GM18909 (cell line): ENCODE measurements around the gene RALGPS2.

Experiments used
- ATAC-seq: cut with Tn5 transposase; IDR thresholded peaks from one replicate; pipeline ENCODE4 v1.9.1; 2021; ENCODE audit warnings: mild to moderate bottlenecking; ENCODE audit not compliant: unreplicated experiment, poor library complexity

The RALGPS2 gene

DNA sequence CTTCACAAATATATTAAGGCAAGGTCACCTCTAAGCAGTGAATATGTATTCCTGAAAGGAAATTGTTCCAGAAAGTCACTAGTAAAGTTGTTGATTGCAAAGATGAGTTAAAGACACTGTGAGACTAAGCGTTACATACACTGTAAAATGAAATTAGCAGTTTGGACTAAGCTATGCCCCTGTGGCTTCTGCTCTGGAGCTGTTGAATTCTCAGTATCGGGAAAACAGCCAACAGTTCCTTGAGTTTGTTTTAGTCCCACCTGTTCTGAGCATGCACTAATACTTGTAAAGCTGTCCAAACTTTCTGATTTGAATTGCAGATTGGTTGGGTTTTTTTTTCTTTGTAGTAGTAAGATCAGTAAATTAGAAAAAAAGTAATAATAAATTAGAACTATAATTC lies 124.9 kb downstream of the RALGPS2 start:
- no peak for ATAC-seq

DNA sequence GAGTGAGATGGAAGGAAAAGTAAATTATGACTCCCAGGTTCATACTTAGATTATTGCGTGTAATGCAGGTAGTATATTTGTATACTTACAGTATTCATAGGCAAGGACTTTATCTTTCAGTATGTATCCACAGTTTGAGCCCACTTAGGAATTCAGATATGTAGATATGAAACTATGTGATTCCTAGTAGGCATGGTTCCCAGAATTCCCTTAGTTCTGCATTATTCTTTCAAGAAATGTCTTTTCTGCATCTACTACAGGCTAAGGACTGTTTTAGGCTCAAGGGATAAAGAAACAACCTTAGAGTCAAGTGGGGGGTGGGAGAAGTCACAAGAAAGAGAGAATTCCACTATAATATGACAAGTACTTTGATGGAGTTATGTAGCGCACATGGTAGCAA lies 132.1 kb downstream of the RALGPS2 start:
- no peak for ATAC-seq

DNA sequence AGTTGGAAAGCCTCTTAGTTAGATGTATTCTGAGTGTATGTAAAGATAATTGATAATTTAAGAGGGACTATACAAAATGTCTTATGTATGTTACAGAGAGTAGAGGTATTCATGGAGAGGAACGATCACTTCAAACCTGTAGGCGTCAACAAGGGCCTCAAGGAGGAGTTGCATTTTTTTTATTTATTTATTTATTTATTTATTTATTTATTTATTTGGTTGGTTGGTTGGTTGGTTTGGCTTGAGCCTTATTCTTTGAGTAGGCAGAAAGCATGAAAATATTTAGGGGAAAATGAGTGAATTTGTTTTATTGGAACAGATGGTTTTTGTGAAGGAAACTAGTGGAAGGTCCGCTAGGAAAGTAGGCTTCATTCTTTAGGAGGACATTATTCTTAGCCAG lies 137.4 kb downstream of the RALGPS2 start:
- ATAC-seq, result no peak

DNA sequence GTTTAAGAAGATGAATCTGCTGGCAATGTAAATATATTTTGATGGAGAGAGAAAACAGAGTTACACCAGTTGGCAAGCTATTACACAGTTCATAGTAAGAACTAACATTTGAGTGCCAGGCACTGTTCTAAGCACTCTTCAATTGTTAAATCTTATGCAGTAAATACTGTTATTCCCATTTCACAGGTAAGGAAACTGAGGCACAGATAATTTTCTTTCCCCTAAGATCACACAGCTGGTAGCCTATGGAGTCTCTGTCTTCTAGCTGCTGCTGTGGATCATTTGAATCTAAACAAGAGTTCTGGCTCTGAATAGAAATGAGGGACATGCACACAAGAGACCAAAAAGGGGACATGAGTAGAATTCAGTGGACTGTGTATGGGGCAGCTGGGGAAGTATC lies 137.8 kb downstream of the RALGPS2 start:
- ATAC-seq, result no peak

DNA sequence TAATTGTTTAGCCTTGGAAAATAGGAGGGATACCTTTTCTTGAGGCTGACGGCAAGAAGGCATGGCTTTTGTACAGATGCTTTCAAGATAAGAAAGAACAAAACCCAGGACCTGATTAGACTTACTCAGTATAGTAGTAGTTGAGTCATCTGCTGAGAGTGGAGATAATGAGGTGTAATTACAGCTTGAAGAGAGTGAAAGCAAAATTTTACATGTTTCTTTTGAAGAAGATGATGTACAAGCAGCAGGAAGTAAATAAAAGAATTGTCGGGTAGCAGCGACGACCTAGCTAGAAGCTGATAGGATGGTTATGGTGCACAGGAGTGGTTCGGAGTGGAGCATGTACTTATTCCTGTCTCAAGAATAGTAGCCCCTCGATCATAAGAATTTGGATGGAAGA lies 139.3 kb downstream of the RALGPS2 start:
- ATAC-seq, result no peak

DNA sequence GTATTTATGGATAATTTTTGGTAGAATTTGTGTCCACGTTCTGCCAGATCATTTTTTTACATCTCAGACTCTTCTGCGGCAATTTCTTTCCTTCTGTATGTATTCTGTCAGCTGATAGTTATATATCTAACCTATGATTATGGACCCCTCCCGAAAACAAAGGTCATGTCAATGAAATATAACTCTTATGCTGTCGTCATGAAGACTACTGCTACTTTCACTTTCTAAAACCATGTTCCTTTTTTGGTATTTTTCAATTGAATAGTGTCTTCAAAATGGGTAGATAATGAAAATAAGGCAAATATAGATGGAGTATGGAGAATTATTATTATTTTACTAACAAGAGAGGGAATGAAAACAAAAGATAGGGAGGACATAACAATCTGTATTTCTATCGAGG lies 142.6 kb downstream of the RALGPS2 start:
- ATAC-seq, result no peak

DNA sequence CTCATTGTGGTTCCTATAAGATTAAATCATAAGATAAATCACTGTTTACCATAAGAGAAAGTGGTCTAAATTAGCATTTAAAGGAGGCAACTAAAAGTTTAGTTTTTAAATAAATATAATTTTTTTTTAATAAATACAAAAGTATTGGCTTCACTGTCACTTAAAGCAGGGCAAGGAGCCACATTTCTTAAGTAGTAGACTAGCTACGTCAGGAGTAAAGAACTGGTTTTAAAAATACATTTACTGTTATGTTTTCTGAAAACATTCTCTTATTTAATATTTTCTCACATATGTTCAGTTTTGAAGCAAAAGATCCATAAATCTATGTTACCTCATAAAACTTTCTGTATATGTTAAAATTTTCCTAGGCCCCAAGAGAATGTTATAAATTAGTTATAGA lies 143.7 kb downstream of the RALGPS2 start:
- ATAC-seq, result no peak

DNA sequence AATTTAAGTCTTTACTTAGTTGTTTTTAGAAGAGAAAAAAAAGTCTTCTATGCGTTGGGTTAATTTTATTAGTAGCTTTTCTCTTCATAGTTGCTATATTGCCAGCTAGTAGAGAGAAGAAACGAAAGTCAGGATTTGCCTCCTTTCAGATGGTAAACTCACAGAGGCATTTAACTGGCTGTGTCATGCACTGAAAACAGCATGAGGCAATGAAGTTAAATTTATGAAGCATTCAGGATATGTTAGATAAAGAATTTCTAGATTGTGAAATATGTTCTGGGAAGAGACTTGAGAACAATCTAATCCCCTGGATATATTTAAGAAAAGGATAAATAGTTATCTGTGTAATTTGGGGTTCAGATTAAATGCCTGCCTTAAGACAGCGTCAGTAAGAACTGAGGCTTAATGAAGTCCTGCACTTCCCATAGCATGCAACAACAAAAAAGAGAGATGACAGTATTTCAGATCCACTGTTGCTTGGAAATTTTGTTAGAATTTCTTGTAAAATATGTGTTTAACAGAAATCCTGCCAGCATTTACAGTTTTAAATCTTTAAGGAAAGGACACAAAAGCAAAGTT lies 144.2 kb downstream of the RALGPS2 start:
- ATAC-seq, result no peak

DNA sequence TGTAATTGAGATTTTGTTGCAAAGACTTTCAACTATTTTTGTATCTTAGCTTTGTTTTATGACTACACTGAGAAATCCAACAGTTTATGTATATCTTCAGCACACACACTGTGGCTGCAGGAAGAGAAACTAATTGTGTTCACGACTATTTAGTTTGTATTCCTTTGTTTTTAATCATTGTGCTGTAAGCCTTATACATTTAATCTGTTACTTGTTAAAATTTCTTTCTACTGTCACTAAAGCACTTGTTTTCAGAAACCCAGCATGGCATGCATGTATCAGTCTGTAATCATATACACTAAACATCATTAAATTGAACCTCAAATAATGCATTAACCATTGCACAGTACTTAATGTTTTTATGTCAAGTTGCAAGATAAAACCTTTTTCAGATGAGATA lies 145.2 kb downstream of the RALGPS2 start:
- ATAC-seq, result no peak

DNA sequence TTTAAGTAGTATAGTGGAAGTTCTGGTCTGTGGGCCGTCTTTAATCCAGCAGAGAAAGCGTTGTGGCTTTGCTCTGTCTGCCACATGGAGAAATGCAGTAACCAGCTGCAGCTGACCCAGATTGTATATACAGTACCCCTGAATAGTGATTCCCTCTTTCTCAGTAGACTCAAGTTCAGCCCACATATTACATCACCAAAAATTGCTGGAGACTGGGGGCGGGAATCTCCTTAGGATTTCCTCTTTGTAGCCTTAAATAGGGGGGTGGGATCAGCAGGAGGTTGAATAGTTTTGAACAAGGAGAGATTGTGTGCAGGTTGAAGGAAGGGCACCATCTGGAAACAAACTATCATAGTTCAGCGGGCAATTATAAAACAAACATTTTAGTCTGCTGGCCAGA lies 145.9 kb downstream of the RALGPS2 start, which contains the start of gene ANGPTL1:
TSS of gene ANGPTL1 (minus strand) at position 134 of the 400 bp plus-strand sequence. CDS start 5,301 bp downstream, outside the sequence.
- no peak for ATAC-seq

DNA sequence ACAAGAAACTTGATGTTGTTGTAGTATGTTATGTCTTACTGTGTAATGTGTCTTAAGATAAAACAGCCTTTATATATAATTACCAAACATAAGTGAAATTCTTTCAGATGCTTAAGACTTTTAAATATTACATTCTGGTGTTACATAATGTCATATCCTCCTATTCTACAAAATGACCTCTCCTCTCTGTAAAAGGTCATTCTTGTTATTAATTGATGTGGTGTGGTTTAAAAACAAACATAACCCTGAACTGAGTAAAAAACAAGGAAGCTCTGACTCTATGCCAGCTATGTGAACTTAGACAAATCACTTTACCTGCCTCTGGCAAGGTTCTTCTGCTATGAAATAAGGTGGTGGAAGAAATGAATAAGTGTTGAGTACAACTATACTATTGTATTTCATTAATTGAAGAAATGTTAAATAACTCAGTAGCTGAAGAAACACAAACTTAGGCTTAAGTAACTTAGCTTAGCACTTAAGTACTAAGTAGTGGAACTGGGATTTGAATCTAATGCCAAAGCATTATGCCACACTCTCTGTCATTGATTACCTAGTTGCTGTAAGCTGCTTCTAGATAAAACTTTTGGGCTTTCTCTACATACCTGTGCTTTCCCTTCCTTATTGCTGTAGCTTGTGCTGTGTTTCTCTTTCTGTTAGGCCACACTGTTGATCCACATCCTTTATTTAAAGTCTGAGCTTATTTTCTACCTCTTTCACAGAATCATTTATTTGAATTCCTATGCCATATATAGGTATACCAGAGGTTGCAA lies 146.7 kb downstream of the RALGPS2 start:
- no peak for ATAC-seq

DNA sequence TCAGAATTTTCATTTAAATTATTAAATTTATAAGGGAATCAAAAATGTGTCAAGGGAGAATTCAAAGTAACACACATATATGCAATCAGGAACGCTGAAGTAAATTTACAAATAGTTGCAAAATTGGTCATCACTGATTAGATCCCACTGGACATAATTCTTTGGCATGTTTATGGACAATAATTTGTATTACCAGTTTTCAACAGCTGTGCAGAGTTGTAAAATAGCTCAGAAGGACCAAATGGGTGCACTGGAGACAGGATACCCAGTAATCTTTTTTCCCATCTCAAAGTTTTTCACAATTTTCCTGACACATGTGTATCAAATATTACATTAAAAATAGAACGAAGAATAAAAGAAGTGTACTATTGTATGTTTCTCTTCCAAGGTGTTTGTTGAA lies 149.9 kb downstream of the RALGPS2 start:
- no peak for ATAC-seq

DNA sequence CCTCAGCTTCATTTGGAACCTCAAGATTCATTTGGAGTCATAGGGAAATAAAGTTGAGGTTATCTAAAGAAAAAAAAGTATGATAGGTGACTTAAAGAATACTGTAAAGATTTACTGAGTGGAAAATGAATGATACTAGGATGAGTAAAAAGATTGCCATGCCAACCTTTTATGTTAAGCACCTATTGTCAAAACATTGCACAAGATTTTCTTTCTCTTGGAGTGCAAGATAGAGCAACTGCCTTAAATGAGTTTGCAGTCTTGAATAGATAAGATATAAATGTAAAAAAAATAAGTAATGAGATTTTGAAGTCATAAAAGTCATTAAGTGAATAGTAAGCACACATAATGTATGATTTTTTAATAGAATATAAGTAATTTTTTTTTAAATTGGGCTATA lies 150.9 kb downstream of the RALGPS2 start:
- ATAC-seq, result no peak

DNA sequence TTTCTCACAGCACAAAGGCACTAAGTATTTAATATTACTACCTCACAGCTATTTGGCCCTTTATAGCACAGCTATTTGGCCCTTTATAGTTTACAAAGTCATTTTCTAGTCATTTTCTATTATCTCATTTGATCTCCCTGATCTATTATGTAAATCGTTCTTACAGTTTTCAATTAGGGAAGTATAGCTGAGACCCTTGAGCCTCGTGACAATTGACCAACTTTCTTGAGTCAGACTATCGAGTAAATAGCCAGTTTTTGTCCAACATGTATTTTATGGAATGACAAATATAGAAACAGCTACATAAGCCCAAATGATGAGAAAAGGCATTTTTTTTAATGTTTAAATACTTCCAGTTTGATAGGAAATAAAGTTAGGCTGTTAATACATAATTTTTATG lies 152.9 kb downstream of the RALGPS2 start:
- no peak for ATAC-seq

DNA sequence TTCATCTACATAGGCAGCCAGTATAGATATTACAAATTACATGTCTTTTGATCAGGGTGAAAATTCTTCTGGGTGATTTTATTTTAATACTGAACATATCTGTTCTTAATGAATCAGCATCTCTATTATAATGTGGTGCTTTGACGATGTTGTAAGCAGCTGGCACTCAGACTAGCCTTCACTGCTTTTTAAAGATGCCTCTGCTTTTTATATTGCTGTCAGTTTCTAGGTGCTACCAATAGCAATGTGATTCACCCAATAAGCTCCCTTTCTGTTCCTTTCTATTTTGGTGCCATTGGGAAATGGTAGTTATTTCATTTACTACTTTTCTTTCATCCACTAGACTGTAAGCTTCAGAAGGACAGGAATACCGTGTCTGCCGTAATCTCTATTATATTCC lies 156.9 kb downstream of the RALGPS2 start:
- no peak for ATAC-seq

DNA sequence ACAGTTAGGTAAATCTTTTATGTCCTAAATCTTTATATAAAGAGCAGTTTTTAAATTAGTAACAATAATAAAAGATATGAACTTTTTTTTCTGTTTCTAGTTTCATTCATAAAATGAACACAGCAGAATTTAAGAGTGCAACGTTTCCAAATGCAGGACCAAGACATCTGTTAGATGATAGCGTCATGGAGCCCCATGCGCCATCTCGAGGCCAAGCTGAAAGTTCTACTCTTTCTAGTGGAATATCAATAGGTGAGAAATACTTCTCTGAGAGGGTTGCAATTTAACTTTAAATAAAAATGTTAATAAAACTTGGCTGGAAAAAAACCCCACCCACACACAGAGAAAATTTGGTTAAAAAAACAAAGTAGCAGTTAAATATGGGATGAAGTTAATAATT lies 160.8 kb downstream of the RALGPS2 start:
- ATAC-seq, result no peak

DNA sequence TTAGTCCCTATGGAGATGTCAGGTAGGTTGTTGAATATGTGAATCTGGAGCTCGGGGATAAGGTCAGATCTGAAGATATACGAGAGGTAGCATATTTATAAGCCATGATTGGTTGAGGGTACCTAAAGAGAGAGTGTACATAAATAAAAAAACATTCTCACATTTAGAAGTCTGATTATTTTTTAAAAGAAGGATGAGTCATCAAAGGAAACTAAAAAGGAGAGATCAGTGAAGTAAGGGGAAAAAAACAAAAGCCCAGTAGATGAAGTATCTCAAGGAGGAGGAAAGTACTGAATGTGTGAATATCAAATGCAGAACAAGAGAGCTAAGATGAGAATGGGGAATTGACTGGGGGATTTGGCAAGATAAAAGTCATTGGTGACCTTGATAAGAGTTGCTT lies 161.5 kb downstream of the RALGPS2 start:
- ATAC-seq, result no peak

DNA sequence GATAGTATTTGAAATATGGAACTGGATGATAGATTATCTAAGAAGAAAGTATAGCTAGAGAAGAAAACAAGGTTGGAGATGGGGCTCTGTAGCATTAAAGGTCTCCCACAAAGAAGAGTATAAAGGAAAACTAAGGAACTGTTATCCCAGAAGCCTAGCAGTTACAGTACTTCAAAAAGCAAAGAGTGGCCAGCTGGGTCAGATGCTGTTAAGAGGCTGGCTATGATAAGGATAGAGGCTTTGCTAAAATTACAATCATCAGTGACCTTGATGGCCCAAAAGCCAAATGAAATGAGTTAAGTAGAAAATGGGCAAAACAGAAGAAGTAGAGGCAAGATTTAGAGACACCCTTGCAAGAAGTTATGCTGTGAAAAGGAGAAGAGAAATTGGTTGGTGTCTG lies 170.9 kb downstream of the RALGPS2 start:
- ATAC-seq, result no peak

DNA sequence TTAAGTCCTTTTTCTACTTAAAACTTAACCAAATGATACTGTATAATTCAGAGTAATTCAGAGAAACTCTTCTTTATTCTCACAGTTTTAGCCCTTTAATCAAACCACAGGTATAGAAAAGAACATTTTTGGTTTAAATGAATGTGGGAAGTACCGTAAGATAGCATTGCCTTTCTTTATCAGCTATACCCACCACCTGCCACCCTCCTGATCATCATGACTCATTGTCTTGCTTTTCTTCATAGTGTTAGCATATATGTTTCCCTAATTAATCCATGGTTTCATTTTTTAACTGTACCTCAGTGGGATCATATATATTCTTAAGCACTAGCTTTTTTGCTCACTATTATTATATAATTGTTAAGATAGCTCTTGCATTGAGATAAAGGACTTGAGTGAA lies 173.4 kb downstream of the RALGPS2 start:
- no peak for ATAC-seq

DNA sequence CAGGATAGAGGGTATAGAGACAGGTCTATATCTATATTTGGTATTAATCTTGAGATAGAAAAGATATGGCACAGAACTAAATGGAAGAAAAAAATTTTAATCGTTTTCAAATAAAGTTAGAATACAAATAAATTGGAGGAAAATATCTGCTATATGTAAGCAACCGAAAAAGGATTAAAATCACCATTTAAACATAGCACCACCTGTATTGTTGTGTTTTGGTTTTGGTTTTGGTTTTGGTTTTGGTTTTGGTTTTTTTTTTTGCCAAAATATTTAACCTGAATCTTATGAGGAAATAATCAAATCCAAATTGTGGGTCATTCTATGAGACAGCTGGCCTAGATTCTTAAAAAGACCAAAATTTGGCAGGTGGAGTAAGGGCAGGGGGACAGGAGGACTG lies 174.4 kb downstream of the RALGPS2 start:
- ATAC-seq, result no peak

DNA sequence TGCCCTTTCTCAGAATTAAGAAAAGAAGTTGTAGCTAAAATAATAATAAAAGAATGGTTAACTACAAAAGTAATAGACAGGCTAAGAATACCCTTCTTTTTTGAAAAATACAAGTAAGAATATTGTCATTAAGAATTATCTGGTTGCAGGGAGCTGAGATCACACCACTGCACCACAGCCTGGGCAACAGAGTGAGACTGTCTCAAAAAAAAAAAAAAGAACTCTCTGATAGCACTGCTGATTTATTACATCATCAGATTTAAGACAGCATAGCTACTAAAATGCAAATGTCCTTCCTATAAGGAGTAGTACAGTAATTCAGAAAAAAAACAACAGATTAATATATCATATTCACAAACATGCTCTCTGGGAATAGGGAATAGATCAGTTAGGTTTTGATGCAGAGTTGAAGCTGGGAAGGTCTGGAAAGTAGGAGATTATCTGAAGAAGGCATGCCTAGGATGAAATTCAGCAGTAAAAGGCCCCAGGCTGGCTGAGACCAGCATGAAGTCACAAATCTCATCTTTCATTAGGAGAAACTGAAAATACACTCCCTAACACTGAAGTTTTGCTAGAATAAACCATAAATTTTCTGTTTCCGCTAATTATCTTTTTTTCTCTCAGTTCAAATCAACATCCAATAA lies 176.6 kb downstream of the RALGPS2 start:
- no peak for ATAC-seq

DNA sequence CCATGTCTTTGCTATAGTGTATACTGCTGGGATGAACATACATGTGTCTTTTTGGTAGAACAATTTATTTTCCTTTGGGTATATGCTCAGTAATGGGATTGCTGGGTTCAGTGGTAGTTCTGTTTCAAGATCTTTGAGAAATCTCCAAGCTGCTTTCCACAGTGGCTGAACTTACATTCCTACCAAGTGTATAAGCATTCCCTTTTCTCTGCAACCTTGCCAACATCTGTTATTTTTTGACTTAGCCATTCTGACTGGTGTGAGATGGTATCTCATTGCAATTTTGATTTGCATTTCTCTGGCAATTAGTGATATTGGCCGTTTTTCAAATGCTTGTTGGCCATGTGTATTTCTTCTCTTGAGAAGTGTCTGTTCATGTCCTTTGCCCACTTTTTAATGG lies 183.3 kb downstream of the RALGPS2 start:
- ATAC-seq, result no peak
